Heart left ventricle (tissue), 13 donors: ENCODE data around the gene EFCAB3.

Experiments
- POLR2A ChIP-seq, 2 donors: fragments of 450-650 bp; IDR thresholded peaks; one replicate each; pipeline ENCODE4 v1.6.1; 2017; ENCODE audit warnings: antibody characterized with exemption in 2 of 2, mild to moderate bottlenecking in 2 of 2, moderate library complexity in 2 of 2
- TF ChIP-seq, protein P1 (sequence below), 12 donors: fragments of 200-600 bp; sonication (generic) in 4 of 12; IDR thresholded peaks; one replicate each; pipeline versions ENCODE4 v1.5.0 to v1.8.0; 2018 to 2022; ENCODE audit warnings: antibody characterized with exemption in 12 of 12, mild to moderate bottlenecking in 5 of 12
- donor health status: ischemic (EF 13 %, LVEDD 7.1; RV severe dilation, severe dysfunction).
- donor health status: DM: no; HTN: yes; CAD: no.
- donor health status: DM: no; HTN: no; CAD: no.
- donor health status: ischemic (EF 25% LVEDD 6.9; RV normal size, moderate dysfunction).
- donor health status: ischemic (EF 25% LVEDD 5.7; RV mildly dilated, moderate dysfunction).
- donor health status: ischemic (EF 35%, LVEDD 5.7; RV mildly dilated, moderate dysfunction).
- donor health status: nonischemic (EF 11% LVEDD 7.7; RV severe dilation, severe dysfunction).
- donor health status: DM: yes; HTN: yes; CAD: no.
- donor health status: PGD.
- donor health status: ischemic (EF 29% LVEDD 5.4; RV normal size, mild dysfunction).
- donor health status: nonischemic (EF 23%, LVEDD 6.1; RV moderate dilation, normal function).

DNA sequence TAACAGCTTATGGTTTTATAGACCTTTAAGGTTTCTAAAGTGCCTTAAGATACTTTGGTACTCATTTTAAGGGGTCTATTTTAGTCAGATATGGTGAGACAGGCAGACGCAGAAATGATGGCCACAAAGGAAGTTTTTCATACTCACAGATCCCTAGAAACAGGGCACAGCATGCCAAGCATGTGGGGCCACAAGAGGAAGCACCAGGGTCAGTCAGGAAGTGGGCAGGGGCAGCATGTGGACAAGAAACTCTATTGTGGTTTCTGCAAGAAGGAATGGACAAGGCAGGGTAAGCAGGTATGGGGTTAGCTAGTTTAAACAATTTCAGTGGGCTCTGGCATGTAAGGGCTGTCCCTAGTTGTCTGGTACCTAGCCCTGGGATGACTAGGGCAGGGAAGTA is 8.5 kb downstream of the EFCAB3 start:
- TF ChIP-seq, protein P1, sequence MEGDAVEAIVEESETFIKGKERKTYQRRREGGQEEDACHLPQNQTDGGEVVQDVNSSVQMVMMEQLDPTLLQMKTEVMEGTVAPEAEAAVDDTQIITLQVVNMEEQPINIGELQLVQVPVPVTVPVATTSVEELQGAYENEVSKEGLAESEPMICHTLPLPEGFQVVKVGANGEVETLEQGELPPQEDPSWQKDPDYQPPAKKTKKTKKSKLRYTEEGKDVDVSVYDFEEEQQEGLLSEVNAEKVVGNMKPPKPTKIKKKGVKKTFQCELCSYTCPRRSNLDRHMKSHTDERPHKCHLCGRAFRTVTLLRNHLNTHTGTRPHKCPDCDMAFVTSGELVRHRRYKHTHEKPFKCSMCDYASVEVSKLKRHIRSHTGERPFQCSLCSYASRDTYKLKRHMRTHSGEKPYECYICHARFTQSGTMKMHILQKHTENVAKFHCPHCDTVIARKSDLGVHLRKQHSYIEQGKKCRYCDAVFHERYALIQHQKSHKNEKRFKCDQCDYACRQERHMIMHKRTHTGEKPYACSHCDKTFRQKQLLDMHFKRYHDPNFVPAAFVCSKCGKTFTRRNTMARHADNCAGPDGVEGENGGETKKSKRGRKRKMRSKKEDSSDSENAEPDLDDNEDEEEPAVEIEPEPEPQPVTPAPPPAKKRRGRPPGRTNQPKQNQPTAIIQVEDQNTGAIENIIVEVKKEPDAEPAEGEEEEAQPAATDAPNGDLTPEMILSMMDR (IDR thresholded peaks at IDR 0.05) = no peak
- no peak for TF ChIP-seq POLR2A (IDR thresholded peaks at IDR 0.05)
